Measurements from ENCODE around the gene ARHGAP5. TPM values are rescaled to one million over a fixed set of nuclear protein-coding genes. Genes with fewer than 3 reads are reported as not detected.
A peak's percentile ranks its signal among the peaks of the same experiment; 100 is the strongest.

Gene ARHGAP5, protein sequence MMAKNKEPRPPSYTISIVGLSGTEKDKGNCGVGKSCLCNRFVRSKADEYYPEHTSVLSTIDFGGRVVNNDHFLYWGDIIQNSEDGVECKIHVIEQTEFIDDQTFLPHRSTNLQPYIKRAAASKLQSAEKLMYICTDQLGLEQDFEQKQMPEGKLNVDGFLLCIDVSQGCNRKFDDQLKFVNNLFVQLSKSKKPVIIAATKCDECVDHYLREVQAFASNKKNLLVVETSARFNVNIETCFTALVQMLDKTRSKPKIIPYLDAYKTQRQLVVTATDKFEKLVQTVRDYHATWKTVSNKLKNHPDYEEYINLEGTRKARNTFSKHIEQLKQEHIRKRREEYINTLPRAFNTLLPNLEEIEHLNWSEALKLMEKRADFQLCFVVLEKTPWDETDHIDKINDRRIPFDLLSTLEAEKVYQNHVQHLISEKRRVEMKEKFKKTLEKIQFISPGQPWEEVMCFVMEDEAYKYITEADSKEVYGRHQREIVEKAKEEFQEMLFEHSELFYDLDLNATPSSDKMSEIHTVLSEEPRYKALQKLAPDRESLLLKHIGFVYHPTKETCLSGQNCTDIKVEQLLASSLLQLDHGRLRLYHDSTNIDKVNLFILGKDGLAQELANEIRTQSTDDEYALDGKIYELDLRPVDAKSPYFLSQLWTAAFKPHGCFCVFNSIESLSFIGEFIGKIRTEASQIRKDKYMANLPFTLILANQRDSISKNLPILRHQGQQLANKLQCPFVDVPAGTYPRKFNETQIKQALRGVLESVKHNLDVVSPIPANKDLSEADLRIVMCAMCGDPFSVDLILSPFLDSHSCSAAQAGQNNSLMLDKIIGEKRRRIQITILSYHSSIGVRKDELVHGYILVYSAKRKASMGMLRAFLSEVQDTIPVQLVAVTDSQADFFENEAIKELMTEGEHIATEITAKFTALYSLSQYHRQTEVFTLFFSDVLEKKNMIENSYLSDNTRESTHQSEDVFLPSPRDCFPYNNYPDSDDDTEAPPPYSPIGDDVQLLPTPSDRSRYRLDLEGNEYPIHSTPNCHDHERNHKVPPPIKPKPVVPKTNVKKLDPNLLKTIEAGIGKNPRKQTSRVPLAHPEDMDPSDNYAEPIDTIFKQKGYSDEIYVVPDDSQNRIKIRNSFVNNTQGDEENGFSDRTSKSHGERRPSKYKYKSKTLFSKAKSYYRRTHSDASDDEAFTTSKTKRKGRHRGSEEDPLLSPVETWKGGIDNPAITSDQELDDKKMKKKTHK (N-terminal part only)
- 10 to 100 TPM; 15.4 to 46.6 (median 39.4) TPM for polyA plus RNA-seq (ENCODE audit: low read depth in 6 of 6)

DNA sequence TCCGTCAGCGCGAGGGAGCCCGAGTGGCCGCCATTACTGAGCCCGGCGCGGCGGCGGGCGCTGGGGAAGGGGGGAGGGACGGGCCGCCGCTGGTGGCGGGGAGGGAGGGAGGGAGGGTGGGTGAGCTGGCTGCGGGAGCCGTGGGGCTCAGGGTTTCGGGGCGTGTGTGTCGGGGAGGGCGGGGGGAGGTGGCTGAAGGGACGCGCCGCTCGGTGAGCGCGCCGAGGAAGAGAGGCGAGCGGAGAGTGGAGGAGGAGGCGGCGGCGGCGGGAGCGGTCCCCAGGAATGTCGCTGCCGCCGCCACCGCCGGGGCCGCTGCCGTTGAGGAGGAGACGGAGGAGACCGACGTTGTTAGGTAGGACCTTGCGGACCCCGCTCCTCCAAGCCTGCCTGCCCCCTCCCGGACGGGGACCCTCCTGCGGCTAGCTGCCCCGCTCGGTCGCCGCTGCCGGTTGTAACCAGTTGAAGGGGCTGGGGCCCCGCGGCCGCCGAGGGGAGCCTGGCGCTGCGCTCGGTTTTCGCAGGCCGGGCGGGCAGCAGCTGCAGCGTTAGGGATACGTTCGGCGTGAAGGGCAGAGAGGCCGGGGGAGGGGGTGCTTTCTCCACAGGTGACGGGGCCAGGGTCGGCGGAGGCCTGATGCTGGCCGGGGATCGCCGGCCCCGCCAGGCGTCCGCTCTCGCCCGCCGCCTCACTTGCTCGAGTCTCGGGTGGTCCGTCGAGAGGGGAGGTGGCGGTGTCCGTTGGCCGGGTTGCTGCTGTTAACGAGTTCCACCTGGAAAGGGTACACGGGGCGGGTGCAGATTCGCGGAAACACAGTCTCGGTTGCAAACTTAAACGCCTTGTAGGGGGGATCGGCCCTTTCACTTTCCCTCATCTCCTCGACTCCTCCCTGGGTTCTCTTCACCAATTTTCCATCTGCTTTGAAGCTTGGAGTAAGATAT lies at the start of gene ARHGAP5:
ARHGAP5 (plus strand) TSS at position 224 of the 942 bp plus-strand sequence. CDS start 13,366 bp downstream, outside the sequence.
- Mint-ChIP-seq H3K9me3 (no peaks in the 10 kb centered on the region), H3K27me3 (no peaks in the 10 kb centered on the region), H3K4me3 (peak within 1 kb of the TSS; percentile 96 to 100 (median 98)), H3K27ac (peak within 1 kb of the TSS; percentile 84 to 97 (median 92)), H3K4me1 (peaks cover 26 to 38% (median 30%) of the 10 kb centered on the region in 3 donors), H3K36me3 (peaks cover 0 to 9% of the 10 kb centered on the region in 2 donors)
- DNase-seq (peak; percentile 67), ATAC-seq (ENCODE audit: low read depth in 2 of 2) (peak; percentile 56)

GRCh38 chr14:32028599-32028998 lies 48.5 kb upstream of the ARHGAP5 start:
- Mint-ChIP-seq H3K9me3 (no peaks in the 10 kb centered on the region), H3K4me3 (no peak overlapping the region)

DNA sequence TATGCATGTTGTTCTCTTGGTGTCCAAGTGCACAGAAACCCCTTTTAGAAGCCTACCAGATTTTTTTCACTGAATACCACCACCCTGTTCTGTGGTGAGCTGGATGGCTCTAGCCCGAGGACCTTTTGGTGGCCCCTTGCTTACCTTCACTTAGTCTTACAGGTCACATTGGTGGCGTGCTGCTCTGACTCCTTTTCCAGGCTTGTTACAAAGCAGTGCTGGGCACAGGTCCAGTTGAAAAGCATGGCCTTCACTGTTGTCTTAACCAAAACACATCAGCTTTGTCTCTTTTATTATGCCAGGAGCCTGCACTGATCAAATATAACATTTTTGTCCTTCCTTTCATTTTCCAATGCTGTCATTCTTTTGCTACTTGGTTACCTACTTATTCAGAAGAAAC lies 43.6 kb upstream of the ARHGAP5 start:
- no peak for ATAC-seq (ENCODE audit: low read depth in 2 of 2)
- H3K27ac Mint-ChIP-seq, result no peak overlapping the region

More at GRCh38 chr14:32028599-32028998, 48.5 kb upstream of the ARHGAP5 start:
- Mint-ChIP-seq H3K27ac (no peak overlapping the region), H3K4me1 (peaks cover 7 to 12% (median 10%) of the 10 kb centered on the region in 3 donors), H3K36me3 (no peaks in the 10 kb centered on the region), H3K27me3 (peaks cover 4 to 13% (median 9%) of the 10 kb centered on the region in 3 donors)
- ATAC-seq (ENCODE audit: low read depth in 2 of 2) (peak; percentile 51 to 68), DNase-seq (peak; percentile 6)

GRCh38 chr14:32038876-32039275 lies 38.2 kb upstream of the ARHGAP5 start:
- no peak for ATAC-seq (ENCODE audit: low read depth in 2 of 2)
- H3K4me3 Mint-ChIP-seq, result no peak overlapping the region
- peaks cover 0 to 8% (median 0%) of the 10 kb centered on the region in 7 donors for H3K9me3 Mint-ChIP-seq
- H3K36me3 Mint-ChIP-seq, result peaks cover 0 to 7% of the 10 kb centered on the region in 2 donors
- no peak for DNase-seq
- H3K27ac Mint-ChIP-seq, result no peak overlapping the region
- H3K4me1 Mint-ChIP-seq, result peaks cover 0 to 5% (median 0%) of the 10 kb centered on the region in 3 donors
- H3K27me3 Mint-ChIP-seq, result peaks cover 10 to 22% (median 12%) of the 10 kb centered on the region in 3 donors

More for the DNA sequence above, 43.6 kb upstream of the ARHGAP5 start:
- no peaks in the 10 kb centered on the region for H3K36me3 Mint-ChIP-seq
- peaks cover 3 to 7% (median 5%) of the 10 kb centered on the region in 3 donors for H3K4me1 Mint-ChIP-seq
- peaks cover 0 to 9% (median 5%) of the 10 kb centered on the region in 3 donors for H3K27me3 Mint-ChIP-seq
- H3K9me3 Mint-ChIP-seq, result no peaks in the 10 kb centered on the region
- H3K4me3 Mint-ChIP-seq, result no peak overlapping the region
- no peak for DNase-seq

DNA sequence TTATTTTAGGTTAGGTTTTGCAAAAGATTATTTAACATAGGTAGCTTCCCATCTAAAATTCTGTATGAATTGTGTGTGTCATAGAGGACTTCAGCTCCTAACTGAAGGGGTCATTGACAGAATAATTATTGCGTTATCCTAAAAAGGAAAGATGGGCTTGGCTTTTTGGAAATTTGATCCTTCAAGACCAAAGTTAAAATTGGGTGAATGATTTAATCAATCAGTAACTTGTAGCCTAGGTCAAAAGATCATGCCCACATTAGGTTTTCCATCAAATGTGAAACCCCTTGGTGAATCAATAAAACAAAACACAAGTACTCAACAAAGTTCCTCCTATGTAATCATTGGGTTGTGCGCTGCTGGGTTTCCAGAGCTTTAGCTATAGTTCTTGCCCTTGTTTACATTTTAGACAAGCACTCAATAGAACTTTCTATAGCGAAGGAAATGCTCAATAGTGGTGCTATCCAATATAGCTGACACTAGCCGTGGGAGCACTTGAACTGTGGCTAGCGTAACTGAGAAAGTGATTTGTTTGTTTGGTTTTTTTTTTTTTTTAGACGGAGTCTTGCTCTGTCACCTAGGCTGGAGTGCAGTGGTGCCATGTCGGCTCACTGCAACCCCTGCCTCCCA lies 37.6 kb upstream of the ARHGAP5 start:
- peaks cover 10 to 22% (median 12%) of the 10 kb centered on the region in 3 donors for H3K27me3 Mint-ChIP-seq
- peaks cover 0 to 8% (median 0%) of the 10 kb centered on the region in 7 donors for H3K9me3 Mint-ChIP-seq
- H3K4me1 Mint-ChIP-seq, result peaks cover 0 to 5% (median 0%) of the 10 kb centered on the region in 3 donors
- no peak for DNase-seq
- ATAC-seq (ENCODE audit: low read depth in 2 of 2), result no peak
- H3K36me3 Mint-ChIP-seq, result peaks cover 0 to 7% of the 10 kb centered on the region in 2 donors
- no peak overlapping the region for H3K27ac Mint-ChIP-seq
- no peak overlapping the region for H3K4me3 Mint-ChIP-seq

DNA sequence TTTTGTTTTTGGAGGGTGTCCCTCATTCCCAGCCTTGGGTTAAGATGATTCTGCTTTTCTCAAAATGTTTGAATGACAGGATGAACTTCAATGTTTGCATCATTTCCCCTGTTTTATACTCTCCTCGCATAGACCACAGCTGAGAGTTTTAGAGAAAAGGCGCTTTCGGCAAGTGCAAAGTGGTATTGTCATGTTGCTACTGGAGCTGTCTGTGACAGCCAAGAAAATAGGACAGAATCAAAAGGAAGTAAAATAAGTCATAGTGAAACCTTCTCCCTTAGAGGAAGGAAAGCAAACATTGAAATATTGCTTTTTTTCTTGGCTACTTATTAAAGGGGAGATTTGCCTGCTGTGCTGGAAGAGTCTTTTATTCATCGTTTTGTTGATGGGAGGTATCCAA lies 33.5 kb upstream of the ARHGAP5 start:
- Mint-ChIP-seq H3K27ac (no peak overlapping the region), H3K4me3 (no peak overlapping the region), H3K36me3 (peaks cover 0 to 7% of the 10 kb centered on the region in 2 donors), H3K9me3 (peaks cover 0 to 8% (median 0%) of the 10 kb centered on the region in 7 donors), H3K27me3 (peaks cover 6 to 12% (median 12%) of the 10 kb centered on the region in 3 donors), H3K4me1 (peaks cover 0 to 12% (median 0%) of the 10 kb centered on the region in 3 donors)
- no peak for DNase-seq
- ATAC-seq (ENCODE audit: low read depth in 2 of 2), result no peak

DNA sequence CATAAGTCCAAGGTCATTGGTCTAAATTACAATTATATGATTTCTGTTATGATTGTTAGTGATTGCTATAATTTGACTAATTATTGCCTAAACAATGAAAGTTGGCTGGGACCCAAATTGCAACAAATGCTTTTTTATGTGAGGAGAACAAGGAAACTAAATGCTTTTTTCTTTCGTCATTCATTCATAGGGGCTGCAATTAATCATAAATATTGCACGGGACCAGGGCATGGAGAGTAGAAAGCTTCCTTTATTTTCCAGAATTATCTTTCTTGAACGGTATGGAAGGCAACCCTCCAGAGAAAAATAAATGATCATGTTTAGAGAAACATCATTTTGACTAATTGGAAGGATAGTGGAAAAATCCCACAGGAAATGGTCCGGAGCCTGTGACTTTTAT lies 32.6 kb upstream of the ARHGAP5 start:
- peaks cover 5 to 17% (median 5%) of the 10 kb centered on the region in 3 donors for H3K4me1 Mint-ChIP-seq
- peaks cover 0 to 7% of the 10 kb centered on the region in 2 donors for H3K36me3 Mint-ChIP-seq
- no peak overlapping the region for H3K4me3 Mint-ChIP-seq
- no peak overlapping the region for H3K27ac Mint-ChIP-seq
- peaks cover 6 to 12% (median 12%) of the 10 kb centered on the region in 3 donors for H3K27me3 Mint-ChIP-seq
- ATAC-seq (ENCODE audit: low read depth in 2 of 2) (no peak), DNase-seq (no peak)
- peaks cover 0 to 8% (median 0%) of the 10 kb centered on the region in 7 donors for H3K9me3 Mint-ChIP-seq

GRCh38 chr14:32047791-32048190 lies 29.3 kb upstream of the ARHGAP5 start:
- no peaks in the 10 kb centered on the region for H3K27me3 Mint-ChIP-seq
- peaks cover 19 to 32% (median 24%) of the 10 kb centered on the region in 3 donors for H3K4me1 Mint-ChIP-seq
- ATAC-seq (ENCODE audit: low read depth in 2 of 2) (no peak), DNase-seq (no peak)
- no peaks in the 10 kb centered on the region for H3K9me3 Mint-ChIP-seq
- H3K27ac Mint-ChIP-seq, result peak overlapping the region in 1 of 6 donors; percentile 12
- no peaks in the 10 kb centered on the region for H3K36me3 Mint-ChIP-seq
- no peak overlapping the region for H3K4me3 Mint-ChIP-seq

DNA sequence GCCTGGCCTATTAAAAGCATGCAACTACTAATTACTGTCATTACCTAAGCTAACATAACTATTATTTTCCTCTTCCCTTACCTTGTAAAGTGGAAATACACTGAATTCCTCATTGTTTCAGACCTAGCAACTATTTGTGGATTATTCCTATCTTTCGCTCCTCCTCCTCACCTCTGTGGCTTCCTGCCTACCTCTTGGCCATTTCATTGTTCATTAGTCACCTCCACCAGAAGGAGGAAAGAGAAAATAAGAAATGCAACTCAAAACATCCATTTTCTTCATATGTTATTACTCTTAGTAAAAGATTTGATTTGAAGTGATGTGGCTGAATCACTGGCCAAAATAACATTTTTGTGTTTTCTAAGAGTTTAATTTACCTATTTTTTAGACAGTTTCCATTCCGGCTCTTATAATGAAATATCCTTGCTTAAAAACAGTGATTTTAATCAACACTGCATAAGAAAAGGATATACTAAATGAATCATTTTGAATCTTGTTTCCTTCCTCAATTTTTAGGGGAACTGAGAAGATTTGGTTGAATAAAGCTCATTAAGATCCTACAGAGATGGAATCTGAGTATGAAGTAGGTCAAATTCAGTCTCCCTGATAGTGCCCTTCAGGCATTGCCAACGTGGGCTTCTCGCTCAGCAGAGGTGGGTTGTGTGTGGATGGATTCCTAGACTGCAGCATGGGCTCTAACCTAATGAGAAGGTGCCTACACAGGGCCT lies 27.6 kb upstream of the ARHGAP5 start:
- DNase-seq, result peak; percentile 42
- H3K9me3 Mint-ChIP-seq, result peaks cover 0 to 2% (median 0%) of the 10 kb centered on the region in 7 donors
- peak overlapping the region; percentile 10 to 79 (median 66) for H3K4me3 Mint-ChIP-seq
- H3K36me3 Mint-ChIP-seq, result no peaks in the 10 kb centered on the region
- peaks cover 19 to 27% (median 24%) of the 10 kb centered on the region in 3 donors for H3K4me1 Mint-ChIP-seq
- peak overlapping the region in 5 of 6 donors; percentile 1 to 75 (median 31) for H3K27ac Mint-ChIP-seq
- ATAC-seq (ENCODE audit: low read depth in 2 of 2), result peak; percentile 95 to 96
- no peaks in the 10 kb centered on the region for H3K27me3 Mint-ChIP-seq

DNA sequence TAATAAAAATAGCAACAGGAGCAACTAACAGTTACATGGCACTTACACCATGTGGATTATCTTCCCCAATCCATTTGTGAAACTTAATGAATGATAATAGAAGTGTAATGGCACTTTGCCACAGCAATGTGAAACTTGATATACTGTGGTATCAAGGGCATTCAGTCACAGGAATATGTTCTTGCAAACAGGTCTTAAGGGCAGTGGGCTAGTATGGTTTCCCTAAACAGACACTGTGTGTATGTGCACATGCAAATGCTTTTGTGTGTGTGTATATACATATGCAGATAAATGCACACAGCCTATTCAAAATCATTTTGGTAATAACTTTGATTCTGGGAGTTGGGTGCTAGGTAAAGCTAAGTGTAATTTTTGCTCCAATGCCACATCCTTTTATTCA lies 26.2 kb upstream of the ARHGAP5 start:
- Mint-ChIP-seq H3K27me3 (no peaks in the 10 kb centered on the region), H3K9me3 (peaks cover 0 to 2% (median 0%) of the 10 kb centered on the region in 7 donors), H3K4me1 (peaks cover 19 to 27% (median 24%) of the 10 kb centered on the region in 3 donors), H3K36me3 (no peaks in the 10 kb centered on the region), H3K4me3 (no peak overlapping the region), H3K27ac (no peak overlapping the region)
- no peak for DNase-seq
- ATAC-seq (ENCODE audit: low read depth in 2 of 2), result no peak

DNA sequence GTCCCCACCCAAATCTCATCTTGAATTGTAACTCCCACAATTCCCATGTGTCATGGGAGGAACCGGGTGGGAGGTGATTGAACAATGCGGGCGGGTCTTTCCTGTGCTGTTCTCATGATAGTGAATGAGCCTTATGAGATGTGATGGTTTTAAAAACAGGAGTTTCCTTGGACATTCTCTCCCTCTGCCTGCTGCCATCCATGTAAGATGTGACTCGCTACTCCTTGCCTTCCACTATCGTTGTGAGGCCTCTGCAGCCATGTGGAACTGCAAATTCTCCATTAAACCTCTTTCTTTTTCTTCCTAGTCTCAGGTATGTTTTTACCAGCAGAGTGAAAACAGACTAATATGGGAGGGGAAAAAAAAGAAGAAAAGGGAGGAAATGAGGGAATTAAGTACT lies 22.6 kb upstream of the ARHGAP5 start:
- Mint-ChIP-seq H3K9me3 (peaks cover 0 to 2% (median 0%) of the 10 kb centered on the region in 7 donors), H3K4me1 (peaks cover 13 to 19% (median 14%) of the 10 kb centered on the region in 3 donors), H3K4me3 (no peak overlapping the region), H3K36me3 (no peaks in the 10 kb centered on the region), H3K27ac (no peak overlapping the region), H3K27me3 (peaks cover 5 to 22% (median 20%) of the 10 kb centered on the region in 3 donors)
- ATAC-seq (ENCODE audit: low read depth in 2 of 2), result no peak
- no peak for DNase-seq

Measured in naive B cell (primary cell).